IMR-90 (cell line): Measurements from ENCODE around the gene TBCEL. TPM values are rescaled to one million over a fixed set of nuclear protein-coding genes. Genes with fewer than 3 reads are reported as not detected.

ENCODE experiments used
- ATAC-seq: fragments of 200-7000 bp; cut with Tn5 transposase; 2 replicates; pipeline ENCODE4 v1.9.1; 2020; ENCODE audit warnings: low read depth, mild to moderate bottlenecking, moderate library complexity
- BruUV-seq: library from RNA; stranded (reverse); fragments of 400-500 nt; replicated peaks from 2 replicates; lab custom pipeline; 2021; lab: Mats Ljungman, UMichigan
- CTCF ChIA-PET: fragments of 300-600 bp; formaldehyde crosslinking; extraction: SDS; loops from one replicate; lab custom pipeline; 2021; ENCODE audit warnings: antibody characterized with exemption; lab: Yijun Ruan, JAX
- POLR2A ChIA-PET: fragments of 300-600 bp; sonication (Branson Sonifier 250); formaldehyde crosslinking; loops from one replicate; lab custom pipeline; 2022; ENCODE audit warnings: antibody characterized with exemption; ENCODE audit not compliant: unreplicated experiment; lab: Charles Lee
- DNase-seq: peaks from one replicate; pipeline ENCODE4 v3.0.0; 2013
- H2AFZ ChIP-seq: replicated peaks from 2 replicates; pipeline ENCODE3; 2013; ENCODE audit warnings: low read length, mild to moderate bottlenecking; ENCODE audit not compliant: poor library complexity
- H2AK5ac ChIP-seq: 2 replicates; pipeline ENCODE4 v1.6.1; 2013; ENCODE audit warnings: low read depth, low read length, inconsistent platforms
- H2AK9ac ChIP-seq: replicated peaks from 2 replicates; pipeline ENCODE3; 2013; ENCODE audit warnings: mild to moderate bottlenecking, low read depth, low read length, moderate library complexity; ENCODE audit not compliant: poor library complexity
- H2BK120ac ChIP-seq: 2 replicates; pipeline ENCODE4 v1.6.1; 2013; ENCODE audit warnings: low read depth, low read length, inconsistent platforms
- H2BK15ac ChIP-seq: 3 replicates; pipeline ENCODE4 v1.6.1; 2013; ENCODE audit warnings: low read depth, low read length, inconsistent platforms
- H2BK20ac ChIP-seq: 2 replicates; pipeline ENCODE4 v1.6.1; 2013; ENCODE audit warnings: low read depth, mild to moderate bottlenecking, inconsistent platforms, low read length, moderate library complexity
- H2BK5ac ChIP-seq: 2 replicates; pipeline ENCODE4 v1.6.1; 2013; ENCODE audit warnings: mild to moderate bottlenecking, low read depth, low read length, inconsistent platforms; ENCODE audit not compliant: poor library complexity, severe bottlenecking
- H3K14ac ChIP-seq: replicated peaks from 2 replicates; pipeline ENCODE4 v1.6.1; 2013; ENCODE audit warnings: low read depth, low read length, inconsistent platforms
- H3K18ac ChIP-seq: 2 replicates; pipeline ENCODE4 v1.6.1; 2013; ENCODE audit warnings: low read depth, low read length, control low read depth
- H3K23ac ChIP-seq: 2 replicates; pipeline ENCODE4 v1.6.1; 2013; ENCODE audit warnings: low read depth, low read length, inconsistent platforms
- H3K27ac ChIP-seq: 2 replicates; pipeline ENCODE4 v1.5.1; 2013; ENCODE audit warnings: mild to moderate bottlenecking, control low read depth, low read length; ENCODE audit not compliant: insufficient read depth
- H3K27me3 ChIP-seq: 2 replicates; pipeline ENCODE4 v1.6.1; 2013; ENCODE audit warnings: low read length; ENCODE audit not compliant: control insufficient read depth, insufficient read depth
- H3K36me3 ChIP-seq: 2 replicates; pipeline ENCODE4 v1.6.1; 2013; ENCODE audit warnings: low read length, mixed read lengths; ENCODE audit not compliant: control insufficient read depth, insufficient read depth
- H3K4ac ChIP-seq: 2 replicates; pipeline ENCODE4 v1.6.1; 2013; ENCODE audit warnings: low read depth, low read length, inconsistent platforms
- H3K4me1 ChIP-seq: 2 replicates; pipeline ENCODE4 v1.6.1; 2013; ENCODE audit warnings: low read length, mixed read lengths; ENCODE audit not compliant: control insufficient read depth, insufficient read depth
- H3K4me2 ChIP-seq: 2 replicates; pipeline ENCODE4 v1.6.1; 2013; ENCODE audit warnings: low read depth, mild to moderate bottlenecking, control low read depth, low read length, moderate library complexity
- H3K4me3 ChIP-seq: 2 replicates; pipeline ENCODE4 v1.5.1; 2013; ENCODE audit warnings: low read depth, mild to moderate bottlenecking, control low read depth, low read length, moderate library complexity; ENCODE audit not compliant: insufficient read depth
- H3K56ac ChIP-seq: 2 replicates; pipeline ENCODE4 v1.6.1; 2013; ENCODE audit warnings: low read length, inconsistent platforms; ENCODE audit not compliant: insufficient read depth; ENCODE audit errors: extremely low read depth
- H3K79me1 ChIP-seq, 2 experiments: 2 replicates each; pipeline ENCODE4 v1.6.1; 2013; ENCODE audit warnings: low read length in 2 of 2, inconsistent platforms in 1 of 2, low read depth in 1 of 2
- H3K9ac ChIP-seq: 2 replicates; pipeline ENCODE4 v1.6.1; 2013; ENCODE audit warnings: low read depth, low read length, control low read depth
- H3K9me1 ChIP-seq: 2 replicates; pipeline ENCODE4 v1.6.1; 2013; ENCODE audit warnings: low read length, inconsistent platforms; ENCODE audit not compliant: insufficient read depth
- H3K9me3 ChIP-seq: 2 replicates; pipeline ENCODE4 v1.6.1; 2013; ENCODE audit warnings: low read length; ENCODE audit not compliant: control insufficient read depth, insufficient read depth
- H4K20me1 ChIP-seq: 2 replicates; pipeline ENCODE4 v1.6.1; 2013; ENCODE audit warnings: low read length, inconsistent platforms; ENCODE audit not compliant: insufficient read depth
- H4K5ac ChIP-seq: 2 replicates; pipeline ENCODE4 v1.6.1; 2013; ENCODE audit warnings: mild to moderate bottlenecking, low read depth, low read length, control low read depth
- H4K8ac ChIP-seq, 2 experiments: 2 replicates each; pipeline ENCODE4 v1.6.1; 2013; ENCODE audit warnings: low read depth in 2 of 2, low read length in 2 of 2, control low read depth in 1 of 2, inconsistent platforms in 1 of 2
- H4K91ac ChIP-seq: 2 replicates; pipeline ENCODE4 v1.6.1; 2013; ENCODE audit warnings: low read depth, low read length, inconsistent platforms; ENCODE audit not compliant: insufficient read depth
- MAFK ChIP-seq: IDR thresholded peaks from 2 replicates; pipeline ENCODE4 v1.6.1; 2012; ENCODE audit warnings: low read depth, low read length, improper control_type of control experiment
- WGBS, 2 experiments: methylation state at CpG; one replicate each; pipeline versions ENCODE4 v1.1.5 to v1.1.7; 2013; ENCODE audit warnings: missing lambda C conversion rate in 2 of 2; ENCODE audit not compliant: insufficient read length in 1 of 2; ENCODE audit errors: extremely low coverage in 2 of 2; 5-methylcytosine and 5-hydroxymethylcytosine counted together
- dilution Hi-C: fragments of 300-500 bp; cut with HindIII; formaldehyde crosslinking; loops from one replicate; pipeline ENCODE4 v1.14.3; 2018; ENCODE audit warnings: low sequenced_read_pairs; ENCODE audit not compliant: unreplicated experiment
- in situ Hi-C: fragments of 300-500 bp; cut with MboI; formaldehyde crosslinking; loops from 3 replicates; pipeline ENCODE4 v1.14.3; 2019; ENCODE audit warnings: low sequenced_read_pairs, inconsistent platforms, mixed read lengths
- intact Hi-C: fragments of 100-400 bp; cut with micrococcal nuclease; formaldehyde crosslinking; loops from 2 replicates; pipeline ENCODE4 v1.10.0; 2022
- polyA plus RNA-seq, 3 experiments: library from polyadenylated mRNA; depleted of rRNA; stranded (reverse); fragments of >200 nt; gene quantifications; 2 replicates each; pipeline ENCODE4 v1.2.3, GENCODE V29; 2012; ENCODE audit warnings: low replicate concordance in 1 of 3
- total RNA-seq: library from RNA; depleted of rRNA; stranded (reverse); fragments of >200 nt; gene quantifications from 2 replicates; pipeline ENCODE4 v1.2.3, GENCODE V29; 2012

TBCEL gene
- total and polyA plus RNA-seq, 2 of the 4 experiments (the other 2 are of a cell fraction), result 7.1 to 21.0 TPM

DNA sequence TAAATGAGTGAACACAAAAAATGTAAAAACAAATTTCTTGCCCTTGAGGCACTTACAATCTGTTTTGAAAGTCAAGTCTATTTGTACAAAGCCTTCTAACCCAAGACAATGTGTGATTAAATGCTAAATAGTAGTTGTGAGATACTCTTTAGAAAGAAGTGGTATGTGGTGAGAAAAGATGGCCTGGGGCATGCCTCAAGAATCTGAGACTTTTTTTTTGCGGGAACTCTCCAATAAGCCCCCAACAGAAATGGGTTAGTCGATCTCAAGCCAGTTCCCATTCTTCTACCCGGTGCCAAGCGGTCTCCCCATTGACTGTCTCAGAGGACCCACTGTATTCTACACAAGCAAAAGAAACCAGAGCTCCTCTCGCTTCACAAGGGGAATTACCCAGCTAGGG, 26.9 kb upstream of the TBCEL start:
- no peak overlapping the region for H4K91ac ChIP-seq
- no peak overlapping the region for H3K4me2 ChIP-seq
- H3K4me3 ChIP-seq, result no peak overlapping the region
- H2AFZ ChIP-seq, result no peak overlapping the region
- no peak for TF ChIP-seq MAFK
- no peaks in the 10 kb centered on the region for H3K36me3 ChIP-seq
- no peak overlapping the region for H2AK5ac ChIP-seq
- H3K4ac ChIP-seq, result no peak overlapping the region
- H3K79me1 ChIP-seq, result no peaks in the 10 kb centered on the region
- H3K14ac ChIP-seq, result no peak overlapping the region
- H2BK20ac ChIP-seq, result no peak overlapping the region
- DNase-seq, result no peak
- WGBS, 2 experiments, result 59% methylated on average over 4 of the region's 5 CpGs; no CpG with 5 or more reads in 1 of the 2 experiments
- H3K4me1 ChIP-seq, result no peaks in the 10 kb centered on the region
- BruUV-seq, result no TSS peak
- no peak overlapping the region for H3K18ac ChIP-seq
- no peak overlapping the region for H4K5ac ChIP-seq
- no peak overlapping the region for H2AK9ac ChIP-seq
- no peak overlapping the region for H3K9ac ChIP-seq
- H3K27me3 ChIP-seq, result peaks cover 24% of the 10 kb centered on the region
- POLR2A ChIA-PET, result no interaction called here
- no peak overlapping the region for H4K8ac ChIP-seq
- CTCF ChIA-PET, result no interaction called here
- no peak overlapping the region for H3K56ac ChIP-seq
- no peak overlapping the region for H3K27ac ChIP-seq
- intact Hi-C loops, result no loop called here
- H3K9me3 ChIP-seq, result no peaks in the 10 kb centered on the region
- dilution Hi-C loops, result no loop called here
- H3K23ac ChIP-seq, result no peak overlapping the region
- no peak overlapping the region for H2BK120ac ChIP-seq
- no peaks in the 10 kb centered on the region for H4K20me1 ChIP-seq
- ATAC-seq, result no peak
- H3K9me1 ChIP-seq, result no peaks in the 10 kb centered on the region; the same call in 1 of the 2 replicates
- no peak overlapping the region for H2BK15ac ChIP-seq
- in situ Hi-C loops, result no loop called here
- no peak overlapping the region for H2BK5ac ChIP-seq
